GM12872 (cell line): Measurements from ENCODE around the gene TNFRSF12A.

Experiments used
- TF ChIP-seq, protein P1 (sequence below): IDR thresholded peaks from 3 replicates; pipeline ENCODE4 v1.5.1; 2011; ENCODE audit warnings: low read depth, mild to moderate bottlenecking, low read length, moderate library complexity; ENCODE audit not compliant: insufficient read depth

Gene TNFRSF12A

GRCh38 chr16:2999929-3000328, 20.2 kb upstream of the TNFRSF12A start:
- TF ChIP-seq, protein P1, sequence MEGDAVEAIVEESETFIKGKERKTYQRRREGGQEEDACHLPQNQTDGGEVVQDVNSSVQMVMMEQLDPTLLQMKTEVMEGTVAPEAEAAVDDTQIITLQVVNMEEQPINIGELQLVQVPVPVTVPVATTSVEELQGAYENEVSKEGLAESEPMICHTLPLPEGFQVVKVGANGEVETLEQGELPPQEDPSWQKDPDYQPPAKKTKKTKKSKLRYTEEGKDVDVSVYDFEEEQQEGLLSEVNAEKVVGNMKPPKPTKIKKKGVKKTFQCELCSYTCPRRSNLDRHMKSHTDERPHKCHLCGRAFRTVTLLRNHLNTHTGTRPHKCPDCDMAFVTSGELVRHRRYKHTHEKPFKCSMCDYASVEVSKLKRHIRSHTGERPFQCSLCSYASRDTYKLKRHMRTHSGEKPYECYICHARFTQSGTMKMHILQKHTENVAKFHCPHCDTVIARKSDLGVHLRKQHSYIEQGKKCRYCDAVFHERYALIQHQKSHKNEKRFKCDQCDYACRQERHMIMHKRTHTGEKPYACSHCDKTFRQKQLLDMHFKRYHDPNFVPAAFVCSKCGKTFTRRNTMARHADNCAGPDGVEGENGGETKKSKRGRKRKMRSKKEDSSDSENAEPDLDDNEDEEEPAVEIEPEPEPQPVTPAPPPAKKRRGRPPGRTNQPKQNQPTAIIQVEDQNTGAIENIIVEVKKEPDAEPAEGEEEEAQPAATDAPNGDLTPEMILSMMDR, result no peak

GRCh38 chr16:3000540-3000939, 19.6 kb upstream of the TNFRSF12A start:
- TF ChIP-seq, protein P1, result no peak

DNA sequence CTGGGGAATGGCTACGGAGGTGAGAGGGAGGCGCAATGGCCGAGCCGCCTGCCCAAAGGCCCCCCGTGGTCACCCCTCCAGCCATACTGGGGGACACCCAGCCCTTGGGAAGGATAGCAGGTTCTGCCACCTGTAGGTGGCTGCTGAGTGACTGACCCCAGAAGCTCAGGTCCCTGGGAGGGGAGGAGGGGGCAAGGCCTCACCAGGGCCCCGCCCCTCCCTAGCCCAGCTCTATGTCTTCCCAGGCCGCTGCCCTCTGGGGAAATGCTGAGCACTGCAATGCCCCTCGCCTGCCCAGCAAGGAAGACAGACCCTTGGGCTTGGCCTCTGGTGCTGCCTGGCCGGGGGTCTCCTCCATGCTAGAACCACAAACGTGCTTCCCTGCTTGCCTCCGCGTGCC, 18.9 kb upstream of the TNFRSF12A start:
- TF ChIP-seq, protein P1, result no peak

DNA sequence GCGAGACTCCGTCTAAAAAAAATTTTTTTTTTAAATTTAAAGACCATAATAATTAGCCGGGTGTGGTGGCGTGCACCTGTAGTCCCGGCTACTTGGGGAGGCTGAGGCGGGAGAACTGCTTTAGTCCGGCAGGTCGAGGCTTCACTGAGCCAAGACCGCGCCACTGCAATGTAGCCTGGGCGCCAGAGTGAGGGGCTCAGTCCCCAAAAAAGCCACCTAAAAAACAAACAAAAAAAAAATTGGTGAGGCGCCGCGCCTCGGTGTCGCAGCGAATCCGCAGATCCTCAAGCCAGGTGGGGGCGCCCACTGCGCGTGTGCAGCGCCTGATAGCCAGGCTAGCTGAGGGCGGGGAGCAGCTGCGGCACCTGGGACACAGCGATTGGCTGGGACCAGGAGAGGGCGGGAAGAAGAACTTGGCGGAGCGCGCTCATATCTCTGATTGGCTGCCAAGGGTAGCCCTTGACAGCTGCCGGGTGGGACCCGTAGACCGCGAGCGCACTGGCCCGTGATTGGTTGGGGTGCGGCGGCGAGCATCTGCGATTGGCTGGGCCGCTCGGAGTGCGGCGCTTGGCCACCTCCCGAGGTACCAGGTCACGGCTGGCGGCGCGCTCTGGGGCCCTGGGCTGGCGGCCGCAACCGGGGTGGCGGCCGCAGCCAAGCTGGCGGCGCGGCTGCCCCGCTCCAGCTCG, 16.4 kb upstream of the TNFRSF12A start:
- TF ChIP-seq, protein P1, result peak; percentile 56

GRCh38 chr16:3004319-3004718, 15.8 kb upstream of the TNFRSF12A start:
- TF ChIP-seq, protein P1, result no peak

GRCh38 chr16:3004781-3005284, 15.3 kb upstream of the TNFRSF12A start:
- TF ChIP-seq, protein P1, result no peak

DNA sequence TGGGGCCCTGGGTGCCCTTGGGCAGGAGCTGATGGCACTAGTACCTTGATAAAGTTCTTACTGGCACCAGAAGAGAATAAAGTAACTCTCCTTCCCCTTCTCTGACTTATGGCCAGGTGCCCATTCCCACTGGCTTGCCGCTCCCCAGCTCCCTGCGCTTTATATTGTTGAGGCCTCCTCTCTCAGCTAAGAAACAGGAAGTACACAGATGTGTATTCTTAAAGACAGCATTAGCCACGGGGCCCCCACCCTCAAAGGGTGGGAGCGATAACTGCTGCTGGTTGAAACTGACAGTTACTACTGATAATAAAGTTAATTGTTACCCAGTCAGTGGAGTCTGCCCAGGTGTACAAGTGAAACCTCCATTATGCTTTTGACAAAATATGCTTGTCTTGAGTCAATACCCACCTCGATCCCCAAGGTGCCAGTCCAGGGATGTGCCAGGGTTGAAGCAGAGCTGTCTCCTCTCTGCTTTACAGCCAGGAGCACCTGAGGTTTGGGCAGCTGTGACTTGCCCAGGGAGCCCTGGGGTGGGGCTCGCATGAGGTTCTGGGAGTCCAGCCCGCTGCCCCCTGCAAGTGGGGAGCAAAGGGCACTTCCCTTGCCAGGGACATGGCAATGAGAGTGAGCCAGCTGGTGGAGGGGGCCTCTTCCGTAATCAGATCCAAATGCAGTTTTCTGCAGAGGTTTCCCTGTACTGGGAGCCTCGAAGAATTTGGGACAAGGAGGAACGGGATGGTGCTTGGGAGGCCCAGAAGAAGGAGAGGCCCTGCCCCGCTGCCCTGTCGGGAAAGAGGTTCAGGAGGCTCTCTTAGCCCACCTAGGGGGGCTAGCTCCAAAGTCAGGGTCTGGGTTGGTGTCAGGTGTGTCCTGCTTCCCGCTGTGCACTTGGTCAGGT, 12.9 kb upstream of the TNFRSF12A start:
- TF ChIP-seq, protein P1, result no peak
